GM21528 (cell line): ENCODE measurements around the gene GRIK2.
"Not testable (repeated sequence)": the region's sequence is repeated elsewhere in the genome, so short reads cannot be mapped to it uniquely, and the experiment has no call there.

Experiments
- ATAC-seq: cut with Tn5 transposase; IDR thresholded peaks from one replicate; pipeline ENCODE4 v1.9.1; 2021; ENCODE audit warnings: mild to moderate bottlenecking, moderate library complexity; ENCODE audit not compliant: unreplicated experiment, low FRiP score

GRIK2 gene

GRCh38 chr6:102085257-102085656 is 691.7 kb downstream of the GRIK2 start:
- no peak for ATAC-seq

- not testable (repeated sequence) for ATAC-seq
Observed at GRCh38 chr6:102088160-102088559, 694.7 kb downstream of the GRIK2 start.

GRCh38 chr6:102114402-102114801 is 720.9 kb downstream of the GRIK2 start:
- ATAC-seq: no peak

- ATAC-seq: no peak
Observed at GRCh38 chr6:102115911-102116310, 722.4 kb downstream of the GRIK2 start.

GRCh38 chr6:102118034-102118433 is 724.5 kb downstream of the GRIK2 start:
- ATAC-seq: no peak
